GM21423 (cell line): ENCODE data around the gene PCDH7.
A peak's percentile ranks its signal among the peaks of the same experiment; 100 is the strongest.

Experiments used
- ATAC-seq: cut with Tn5 transposase; IDR thresholded peaks from one replicate; pipeline ENCODE4 v1.9.1; 2021; ENCODE audit warnings: mild to moderate bottlenecking, moderate library complexity; ENCODE audit not compliant: unreplicated experiment

The PCDH7 gene

GRCh38 chr4:30720021-30720660, at the start of gene PCDH7:
Gene PCDH7, plus strand, starts transcription at chr4:30720369. Its CDS starts 1,054 bp downstream, at chr4:30721423.
- no peak for ATAC-seq

- no peak for ATAC-seq
These were observed 48.2 kb upstream of the PCDH7 start for GRCh38 chr4:30671926-30672448.

- no peak for ATAC-seq
These were observed 24.0 kb upstream of the PCDH7 start for GRCh38 chr4:30696191-30696590.

- peak; percentile 66 for ATAC-seq
These were observed 5.6 kb upstream of the PCDH7 start for GRCh38 chr4:30714408-30715031.

GRCh38 chr4:30716158-30716557, 4.0 kb upstream of the PCDH7 start:
- ATAC-seq, result no peak

- no peak for ATAC-seq
These were observed 3.4 kb upstream of the PCDH7 start for GRCh38 chr4:30716681-30717207.

GRCh38 chr4:30717208-30718020, 2.8 kb upstream of the PCDH7 start:
- peak; percentile 43 for ATAC-seq

GRCh38 chr4:30718021-30718542, 2.1 kb upstream of the PCDH7 start:
- ATAC-seq, result no peak

- no peak for ATAC-seq
These were observed 1.3 kb upstream of the PCDH7 start for GRCh38 chr4:30718641-30719453.

GRCh38 chr4:30719454-30720020, 632 bp upstream of the PCDH7 start:
- no peak for ATAC-seq

GRCh38 chr4:30720661-30721184, 554 bp downstream of the PCDH7 start:
- no peak for ATAC-seq

GRCh38 chr4:30721185-30722091, 1.3 kb downstream of the PCDH7 start:
- no peak for ATAC-seq

- no peak for ATAC-seq
These were observed 1.9 kb downstream of the PCDH7 start for GRCh38 chr4:30722092-30722358.

GRCh38 chr4:30722359-30723200, 2.4 kb downstream of the PCDH7 start:
- no peak for ATAC-seq

- no peak for ATAC-seq
These were observed 3.2 kb downstream of the PCDH7 start for GRCh38 chr4:30723201-30723955.

- no peak for ATAC-seq
These were observed 4.1 kb downstream of the PCDH7 start for GRCh38 chr4:30724247-30724646.

- ATAC-seq, result no peak
These were observed 5.4 kb downstream of the PCDH7 start for GRCh38 chr4:30725562-30725961.
